HG02943 (cell line): ENCODE results near the gene GIMAP4.
"Not testable (repeated sequence)": the region's sequence is repeated elsewhere in the genome, so short reads cannot be mapped to it uniquely, and the experiment has no call there.

Experiments
- ATAC-seq: cut with Tn5 transposase; IDR thresholded peaks from one replicate; pipeline ENCODE4 v1.9.1; 2021; ENCODE audit warnings: mild to moderate bottlenecking, low read depth, moderate library complexity; ENCODE audit not compliant: unreplicated experiment

The GIMAP4 gene

DNA sequence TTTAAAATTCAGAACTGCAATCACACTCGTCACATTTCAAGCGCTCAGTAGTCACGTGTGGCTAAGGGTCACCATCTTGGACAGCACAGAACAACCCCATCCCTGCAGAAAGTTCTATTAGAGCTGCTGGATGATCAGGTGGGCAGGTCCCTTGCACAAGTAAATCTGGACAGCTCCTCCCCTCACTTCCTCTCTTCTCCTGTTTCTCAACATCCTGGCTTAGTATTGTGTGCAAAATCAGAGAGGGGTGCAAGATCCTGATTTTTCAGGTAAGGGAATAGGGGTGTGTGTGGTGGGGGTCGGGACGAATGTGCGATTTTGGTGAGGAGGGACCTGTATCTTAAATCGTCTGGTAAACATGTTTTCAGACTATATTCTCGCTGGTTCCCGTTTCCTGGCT, at the start of gene GIMAP4:
Gene GIMAP4, plus strand, starts transcription at position 222 of the 400 bp plus-strand sequence. CDS start 2,512 bp downstream, outside the sequence.
- ATAC-seq: no peak

GRCh38 chr7:150519310-150519709, 47.9 kb upstream of the GIMAP4 start:
- no peak for ATAC-seq

DNA sequence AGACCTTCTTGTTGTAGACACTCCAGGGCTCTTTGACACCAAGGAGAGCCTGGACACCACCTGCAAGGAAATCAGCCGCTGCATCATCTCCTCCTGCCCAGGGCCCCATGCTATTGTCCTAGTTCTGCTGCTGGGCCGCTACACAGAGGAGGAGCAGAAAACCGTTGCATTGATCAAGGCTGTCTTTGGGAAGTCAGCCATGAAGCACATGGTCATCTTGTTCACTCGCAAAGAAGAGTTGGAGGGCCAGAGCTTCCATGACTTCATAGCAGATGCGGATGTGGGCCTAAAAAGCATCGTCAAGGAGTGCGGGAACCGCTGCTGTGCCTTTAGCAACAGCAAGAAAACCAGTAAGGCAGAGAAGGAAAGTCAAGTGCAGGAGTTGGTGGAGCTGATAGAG, 47.0 kb upstream of the GIMAP4 start:
- ATAC-seq: no peak

- ATAC-seq: not testable (repeated sequence)
Observed at GRCh38 chr7:150522931-150523330, 44.3 kb upstream of the GIMAP4 start.

GRCh38 chr7:150524018-150524417, 43.2 kb upstream of the GIMAP4 start:
- ATAC-seq: no peak

- no peak for ATAC-seq
Observed at GRCh38 chr7:150531704-150532103, 35.5 kb upstream of the GIMAP4 start.

- ATAC-seq: no peak
Observed at GRCh38 chr7:150538259-150538658, 28.9 kb upstream of the GIMAP4 start.

DNA sequence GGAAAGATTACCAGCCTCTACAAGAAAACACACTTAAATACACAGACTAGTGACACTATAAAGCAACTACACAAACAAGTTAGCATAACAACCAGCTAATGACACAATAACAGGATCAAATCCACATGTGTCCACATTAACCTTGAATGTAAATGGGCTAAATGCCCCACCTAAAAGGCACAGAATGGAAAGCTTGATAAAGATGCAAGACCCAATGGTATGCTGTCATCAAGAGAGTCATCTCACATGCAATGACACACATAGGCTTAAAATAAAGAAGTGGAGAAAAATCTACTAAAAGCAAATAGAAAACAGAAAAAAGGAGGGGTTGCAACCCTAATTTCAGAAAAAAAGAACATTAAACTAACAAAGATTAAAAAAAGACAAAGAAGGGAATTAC, 14.0 kb upstream of the GIMAP4 start:
- no peak for ATAC-seq

GRCh38 chr7:150556521-150557138, 10.6 kb upstream of the GIMAP4 start:
- ATAC-seq: no peak

DNA sequence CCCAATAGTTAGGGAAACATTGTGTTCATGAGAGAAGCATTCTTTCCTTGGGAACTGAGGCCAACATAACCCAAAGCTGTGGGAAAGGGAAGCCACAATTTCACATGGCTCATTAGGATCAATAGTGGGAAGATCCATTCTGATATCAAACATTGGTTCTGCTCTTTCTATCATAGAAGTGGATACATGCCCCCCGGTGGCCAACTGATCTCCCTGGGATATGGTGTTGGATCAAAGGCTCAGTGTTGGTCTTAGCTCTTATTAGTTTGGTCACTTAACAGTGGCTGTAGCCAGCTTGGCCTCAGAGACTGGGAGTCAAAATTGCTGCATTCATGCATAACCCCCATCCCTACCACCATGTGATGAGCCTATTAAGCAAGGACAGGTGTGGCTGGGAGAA, 6.7 kb upstream of the GIMAP4 start:
- ATAC-seq: no peak

DNA sequence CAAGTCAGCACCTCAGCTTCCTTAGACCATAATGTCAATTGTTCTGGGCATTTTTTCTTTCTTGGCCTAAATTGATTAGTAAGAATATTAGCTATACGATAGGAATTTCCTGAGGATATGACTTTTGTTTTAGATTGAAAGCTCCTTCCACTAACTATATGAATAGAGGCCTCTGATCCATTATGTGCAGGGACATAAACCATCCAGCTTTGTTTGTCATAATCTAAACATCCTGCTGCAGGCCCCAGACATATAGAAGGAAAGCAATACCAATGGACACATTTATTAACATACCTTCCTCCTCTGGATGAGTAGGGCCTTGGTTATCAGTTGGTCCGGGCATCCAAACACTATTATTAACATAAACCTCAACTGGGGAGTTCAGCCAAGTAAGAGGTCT, 4.3 kb upstream of the GIMAP4 start:
- no peak for ATAC-seq

GRCh38 chr7:150564006-150564405, 3.2 kb upstream of the GIMAP4 start:
- no peak for ATAC-seq

- no peak for ATAC-seq
Observed at GRCh38 chr7:150564566-150564965, 2.6 kb upstream of the GIMAP4 start.

DNA sequence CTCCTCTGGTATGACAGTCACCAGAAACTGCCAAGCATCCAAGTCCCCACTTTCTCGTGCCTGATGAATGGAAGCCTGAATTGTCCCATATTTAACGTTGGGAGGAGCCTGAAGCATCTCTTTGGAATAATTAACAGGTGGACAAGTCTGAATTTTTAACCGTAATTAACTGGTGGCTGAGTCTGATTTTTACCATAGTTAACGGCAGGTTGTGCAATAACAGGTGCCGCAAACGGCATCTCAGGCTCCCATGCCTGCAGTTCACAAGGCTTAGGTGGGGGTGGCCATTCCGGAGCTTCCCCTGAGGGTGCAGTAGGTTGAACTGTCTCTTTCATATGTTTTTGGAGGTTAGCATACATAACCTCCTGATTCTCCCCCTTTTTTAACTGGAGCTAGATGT, 2.0 kb upstream of the GIMAP4 start:
- ATAC-seq: no peak

DNA sequence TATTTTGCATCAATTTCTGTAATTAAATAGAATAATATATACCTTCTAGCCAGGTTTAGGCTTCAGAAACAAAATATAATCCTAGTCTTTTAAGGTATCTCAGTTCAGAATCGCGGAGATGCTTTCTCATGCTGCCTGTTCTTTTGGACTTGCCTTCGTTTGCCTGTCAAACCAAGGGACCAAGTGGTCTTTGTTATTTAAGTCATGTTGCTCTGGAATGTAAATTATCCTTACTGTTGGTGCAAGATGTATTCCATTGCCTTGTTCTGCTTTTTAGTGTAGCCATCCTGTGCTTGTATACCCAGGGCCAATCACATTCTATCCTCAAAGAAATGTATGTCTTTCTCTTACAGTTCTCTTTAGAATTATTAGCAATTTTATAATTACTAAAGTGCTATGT, 1.1 kb upstream of the GIMAP4 start:
- no peak for ATAC-seq

DNA sequence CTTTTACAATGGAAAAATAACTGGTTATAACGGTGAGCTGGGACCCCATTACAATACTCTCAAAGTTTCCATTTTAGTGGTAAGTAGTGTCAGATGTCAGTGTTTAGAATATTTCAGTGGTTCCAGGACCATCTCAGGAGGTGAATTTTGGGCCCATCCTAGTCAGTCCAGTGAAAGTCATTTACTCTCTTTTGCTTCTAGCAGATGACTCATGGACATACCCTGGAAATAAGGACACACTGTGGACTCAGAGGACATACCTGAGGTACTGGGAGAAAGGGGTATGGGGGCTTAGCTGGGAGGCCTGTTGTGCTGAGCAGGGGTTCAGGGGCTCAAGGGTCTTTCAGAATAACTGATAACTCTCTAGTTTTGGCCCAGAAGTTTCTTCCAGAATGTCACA, 618 bp upstream of the GIMAP4 start:
- ATAC-seq: no peak

DNA sequence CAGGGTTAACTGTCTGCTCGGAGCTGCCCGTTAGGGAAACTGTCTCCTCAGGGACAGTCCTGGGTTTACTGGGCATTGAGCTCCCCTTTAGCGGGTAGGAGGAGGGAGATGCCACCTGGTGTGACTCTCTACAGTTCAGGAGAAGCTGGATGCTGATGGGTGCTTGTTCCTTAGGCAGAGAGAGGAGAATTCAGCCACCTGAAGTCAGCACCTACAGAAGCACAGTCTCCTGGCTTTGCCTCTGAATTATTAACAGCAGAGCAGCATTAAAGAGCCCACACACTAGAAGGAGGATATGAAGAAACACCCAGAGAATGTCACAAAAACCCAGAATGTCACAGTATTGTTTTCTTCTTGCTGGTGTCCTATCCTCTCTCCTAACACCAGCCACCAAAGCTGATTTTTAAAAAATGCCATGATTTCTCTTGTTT, 696 bp downstream of the GIMAP4 start:
- ATAC-seq: no peak

DNA sequence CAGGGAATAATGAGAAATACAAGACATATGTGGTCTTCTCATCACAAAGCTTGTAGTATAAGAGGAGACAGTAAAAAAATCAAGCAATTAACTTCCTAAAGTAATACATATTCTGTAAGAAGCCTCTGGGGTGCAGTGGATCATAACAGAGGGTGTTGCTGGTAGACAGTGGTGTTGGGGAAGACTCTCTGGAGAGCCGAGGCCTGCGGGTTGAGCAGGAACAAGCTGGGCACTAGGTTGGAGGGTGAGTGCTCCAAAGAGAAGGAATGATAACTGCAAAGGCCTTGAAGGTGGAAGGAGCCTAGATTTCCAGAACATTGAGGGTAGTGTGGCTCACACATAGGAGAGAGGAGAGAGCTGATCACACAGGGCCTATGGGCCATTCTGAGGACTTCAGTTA, 1.5 kb downstream of the GIMAP4 start:
- no peak for ATAC-seq

DNA sequence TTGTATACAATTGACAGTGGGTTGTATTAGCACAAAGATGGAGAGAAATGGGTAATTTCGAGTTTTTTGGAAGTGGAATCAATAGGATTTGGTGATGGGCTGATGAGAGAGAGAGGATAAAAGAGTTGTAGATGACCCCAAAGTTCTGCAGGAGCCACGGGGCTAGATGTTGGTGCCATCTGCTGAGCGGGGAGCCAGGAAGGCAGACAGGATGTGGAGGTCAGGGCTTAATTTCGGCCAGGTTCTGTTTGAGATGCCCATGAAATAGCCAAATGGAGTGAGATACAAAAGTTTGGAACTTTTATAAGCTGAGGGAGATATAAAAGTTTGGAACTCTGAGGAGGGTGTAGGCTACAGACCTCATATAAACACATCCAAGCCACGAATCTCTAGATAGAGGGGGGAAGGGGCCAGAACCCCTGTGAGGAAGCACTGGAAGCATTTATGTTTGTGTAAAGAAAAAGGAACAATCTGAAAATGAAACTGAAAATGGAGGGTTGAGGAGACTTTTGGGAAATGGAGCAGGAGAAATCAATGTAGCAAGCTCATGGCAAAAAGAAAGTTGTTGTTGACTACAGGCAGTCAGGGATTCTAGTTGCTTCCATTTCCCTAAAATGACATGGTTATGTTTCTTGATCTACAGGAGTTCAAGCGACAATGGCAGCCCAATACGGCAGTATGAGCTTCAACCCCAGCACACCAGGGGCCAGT, 2.2 kb downstream of the GIMAP4 start:
- ATAC-seq: no peak

GRCh38 chr7:150570556-150571465, 3.6 kb downstream of the GIMAP4 start:
- ATAC-seq: no peak

DNA sequence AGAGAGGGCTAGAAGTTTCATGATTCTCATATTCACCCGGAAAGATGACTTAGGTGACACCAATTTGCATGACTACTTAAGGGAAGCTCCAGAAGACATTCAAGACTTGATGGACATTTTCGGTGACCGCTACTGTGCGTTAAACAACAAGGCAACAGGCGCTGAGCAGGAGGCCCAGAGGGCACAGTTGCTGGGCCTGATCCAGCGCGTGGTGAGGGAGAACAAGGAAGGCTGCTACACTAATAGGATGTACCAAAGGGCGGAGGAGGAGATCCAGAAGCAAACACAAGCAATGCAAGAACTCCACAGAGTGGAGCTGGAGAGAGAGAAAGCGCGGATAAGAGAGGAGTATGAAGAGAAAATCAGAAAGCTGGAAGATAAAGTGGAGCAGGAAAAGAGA, 5.3 kb downstream of the GIMAP4 start:
- no peak for ATAC-seq
